ENCODE measurements around the gene EXOC3L1. TPM values are rescaled to one million over a fixed set of nuclear protein-coding genes. Genes with fewer than 3 reads are reported as not detected.

EXOC3L1 gene
- total and polyA plus RNA-seq, 2 of the 13 experiments (the other 11 are each of a cell fraction or from before 2014, with no cell fraction given): 0.12 TPM; not detected in 1

GRCh38 chr16:67207249-67208091, 17.5 kb upstream of the EXOC3L1 start (continued):
- TF ChIP-seq ZNF646 (CRISPR knock-in tag; IDR thresholded peaks at IDR 0.05) (0 out of 2 replicates have a peak, but pooled peaks have one; percentile 22), NFYB (CRISPR knock-in tag; IDR thresholded peaks at IDR 0.05) (no peak), HCFC1 (IDR thresholded peaks at IDR 0.05; ENCODE audit: low read depth, low read length) (no peak), SP4 (CRISPR knock-in tag; IDR thresholded peaks at IDR 0.05) (peak; percentile 38; the same call in 1 of the 2 replicates), ZNF124 (CRISPR knock-in tag; IDR thresholded peaks at IDR 0.05) (no peak), FOXP1 (IDR thresholded peaks at IDR 0.05) (no peak), FOXP1 (CRISPR knock-in tag; IDR thresholded peaks at IDR 0.05) (no peak), MIXL1 (CRISPR knock-in tag; IDR thresholded peaks at IDR 0.05) (no peak), SIN3B (IDR thresholded peaks at IDR 0.05; ENCODE audit: low read length) (no peak), ZFP91 (CRISPR knock-in tag; IDR thresholded peaks at IDR 0.05; ENCODE audit: borderline replicate concordance) (no peak; the same call in 1 of the 2 replicates), HOXA9 (CRISPR knock-in tag; IDR thresholded peaks at IDR 0.05; ENCODE audit: borderline replicate concordance) (no peak), PAF1 (CRISPR knock-in tag; IDR thresholded peaks at IDR 0.05) (no peak), ZBTB2 (CRISPR knock-in tag; IDR thresholded peaks at IDR 0.05; ENCODE audit: low read depth) (no peak)
- TF ChIP-seq, protein P1, sequence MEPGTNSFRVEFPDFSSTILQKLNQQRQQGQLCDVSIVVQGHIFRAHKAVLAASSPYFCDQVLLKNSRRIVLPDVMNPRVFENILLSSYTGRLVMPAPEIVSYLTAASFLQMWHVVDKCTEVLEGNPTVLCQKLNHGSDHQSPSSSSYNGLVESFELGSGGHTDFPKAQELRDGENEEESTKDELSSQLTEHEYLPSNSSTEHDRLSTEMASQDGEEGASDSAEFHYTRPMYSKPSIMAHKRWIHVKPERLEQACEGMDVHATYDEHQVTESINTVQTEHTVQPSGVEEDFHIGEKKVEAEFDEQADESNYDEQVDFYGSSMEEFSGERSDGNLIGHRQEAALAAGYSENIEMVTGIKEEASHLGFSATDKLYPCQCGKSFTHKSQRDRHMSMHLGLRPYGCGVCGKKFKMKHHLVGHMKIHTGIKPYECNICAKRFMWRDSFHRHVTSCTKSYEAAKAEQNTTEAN (CRISPR knock-in tag; conservative IDR thresholded peaks at IDR 0.05): no peak
- TF ChIP-seq, protein P2, sequence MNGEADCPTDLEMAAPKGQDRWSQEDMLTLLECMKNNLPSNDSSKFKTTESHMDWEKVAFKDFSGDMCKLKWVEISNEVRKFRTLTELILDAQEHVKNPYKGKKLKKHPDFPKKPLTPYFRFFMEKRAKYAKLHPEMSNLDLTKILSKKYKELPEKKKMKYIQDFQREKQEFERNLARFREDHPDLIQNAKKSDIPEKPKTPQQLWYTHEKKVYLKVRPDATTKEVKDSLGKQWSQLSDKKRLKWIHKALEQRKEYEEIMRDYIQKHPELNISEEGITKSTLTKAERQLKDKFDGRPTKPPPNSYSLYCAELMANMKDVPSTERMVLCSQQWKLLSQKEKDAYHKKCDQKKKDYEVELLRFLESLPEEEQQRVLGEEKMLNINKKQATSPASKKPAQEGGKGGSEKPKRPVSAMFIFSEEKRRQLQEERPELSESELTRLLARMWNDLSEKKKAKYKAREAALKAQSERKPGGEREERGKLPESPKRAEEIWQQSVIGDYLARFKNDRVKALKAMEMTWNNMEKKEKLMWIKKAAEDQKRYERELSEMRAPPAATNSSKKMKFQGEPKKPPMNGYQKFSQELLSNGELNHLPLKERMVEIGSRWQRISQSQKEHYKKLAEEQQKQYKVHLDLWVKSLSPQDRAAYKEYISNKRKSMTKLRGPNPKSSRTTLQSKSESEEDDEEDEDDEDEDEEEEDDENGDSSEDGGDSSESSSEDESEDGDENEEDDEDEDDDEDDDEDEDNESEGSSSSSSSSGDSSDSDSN (CRISPR knock-in tag; IDR thresholded peaks at IDR 0.05): no peak

Measured in HepG2 (cell line).